ENCODE results near the gene CRYBG2.

DNA sequence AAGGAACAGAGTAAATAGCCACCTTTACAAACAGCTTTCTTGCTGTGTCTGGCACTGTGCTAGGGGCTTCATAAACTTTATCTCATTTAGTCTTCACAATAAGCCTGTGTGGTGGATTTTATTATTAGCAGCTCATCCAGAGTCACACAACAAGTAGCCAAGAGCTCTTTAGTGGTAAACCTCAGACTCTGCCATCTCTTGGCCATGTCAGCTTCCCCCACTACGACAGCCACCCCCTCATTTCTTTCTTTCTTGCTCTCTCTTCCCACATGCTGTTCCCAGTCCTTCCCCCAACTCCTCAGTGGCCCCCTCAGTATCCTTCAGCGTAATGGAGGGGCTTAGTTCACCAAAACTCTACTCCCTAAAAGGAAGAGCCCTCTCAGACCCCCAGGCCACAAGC is 19.9 kb upstream of the CRYBG2 start:
- no peak for TF ChIP-seq POLR2A (IDR thresholded peaks at IDR 0.05; ENCODE audit: low read depth, low read length)
- no peak for TF ChIP-seq CTCF (IDR thresholded peaks at IDR 0.05 in 2 of 3, conservative IDR thresholded peaks at IDR 0.05 in 1 of 3; ENCODE audit: control insufficient read depth in 2 of 3, extremely low read depth in 1 of 3, insufficient read depth in 1 of 3, low read depth in 3 of 3, low read length in 3 of 3)
- TF ChIP-seq USF2 (IDR thresholded peaks at IDR 0.05; ENCODE audit: borderline replicate concordance, low read depth, low read length): no peak
- no peak for TF ChIP-seq EP300 (IDR thresholded peaks at IDR 0.05; ENCODE audit: borderline replicate concordance in 1 of 2, control insufficient read depth in 1 of 2, low read depth in 2 of 2, low read length in 2 of 2)
- TF ChIP-seq HCFC1 (IDR thresholded peaks at IDR 0.05; ENCODE audit: low read length): no peak
- TF ChIP-seq CBFB (IDR thresholded peaks at IDR 0.05; ENCODE audit: low read depth): no peak
- TF ChIP-seq ZNF274 (IDR thresholded peaks at IDR 0.05; ENCODE audit: insufficient read depth, insufficient read length): no peak
- TF ChIP-seq NR2C1 (IDR thresholded peaks at IDR 0.05): no peak
- TF ChIP-seq, protein P1, sequence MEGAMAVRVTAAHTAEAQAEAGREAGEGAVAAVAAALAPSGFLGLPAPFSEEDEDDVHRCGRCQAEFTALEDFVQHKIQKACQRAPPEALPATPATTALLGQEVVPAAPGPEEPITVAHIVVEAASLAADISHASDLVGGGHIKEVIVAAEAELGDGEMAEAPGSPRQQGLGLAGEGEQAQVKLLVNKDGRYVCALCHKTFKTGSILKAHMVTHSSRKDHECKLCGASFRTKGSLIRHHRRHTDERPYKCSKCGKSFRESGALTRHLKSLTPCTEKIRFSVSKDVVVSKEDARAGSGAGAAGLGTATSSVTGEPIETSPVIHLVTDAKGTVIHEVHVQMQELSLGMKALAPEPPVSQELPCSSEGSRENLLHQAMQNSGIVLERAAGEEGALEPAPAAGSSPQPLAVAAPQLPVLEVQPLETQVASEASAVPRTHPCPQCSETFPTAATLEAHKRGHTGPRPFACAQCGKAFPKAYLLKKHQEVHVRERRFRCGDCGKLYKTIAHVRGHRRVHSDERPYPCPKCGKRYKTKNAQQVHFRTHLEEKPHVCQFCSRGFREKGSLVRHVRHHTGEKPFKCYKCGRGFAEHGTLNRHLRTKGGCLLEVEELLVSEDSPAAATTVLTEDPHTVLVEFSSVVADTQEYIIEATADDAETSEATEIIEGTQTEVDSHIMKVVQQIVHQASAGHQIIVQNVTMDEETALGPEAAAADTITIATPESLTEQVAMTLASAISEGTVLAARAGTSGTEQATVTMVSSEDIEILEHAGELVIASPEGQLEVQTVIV (IDR thresholded peaks at IDR 0.05; ENCODE audit: borderline replicate concordance, partially characterized antibody): no peak
- TF ChIP-seq FOXK2 (IDR thresholded peaks at IDR 0.05): no peak
- no peak for TF ChIP-seq BRCA1 (IDR thresholded peaks at IDR 0.05; ENCODE audit: low read depth, low read length)
- TF ChIP-seq RAD21 (IDR thresholded peaks at IDR 0.05; ENCODE audit: insufficient read depth, low read depth, low read length): no peak

Data from GM12878 (cell line).